RWPE2 (cell line): Measurements from ENCODE around the gene AS3MT.
A peak's percentile ranks its signal among the peaks of the same experiment; 100 is the strongest.

Experiments
- ATAC-seq: fragments of 200-7000 bp; cut with Tn5 transposase; 3 replicates; pipeline ENCODE4 v1.9.1; 2021; ENCODE audit warnings: low read depth
- DNase-seq: peaks from one replicate; pipeline ENCODE4 v3.0.0-alpha.2; 2020; ENCODE audit warnings: low spot score
- H3K27ac ChIP-seq: fragments of 450-650 bp; 2 replicates; pipeline ENCODE4 v1.5.1; 2017; ENCODE audit warnings: mild to moderate bottlenecking; ENCODE audit not compliant: poor library complexity, severe bottlenecking
- H3K27me3 ChIP-seq: fragments of 250-450 bp; sonication (Bioruptor Pico); 2 replicates; pipeline ENCODE4 v1.5.1; 2021; ENCODE audit warnings: mild to moderate bottlenecking, moderate library complexity; ENCODE audit not compliant: insufficient read depth, poor library complexity, severe bottlenecking
- H3K36me3 ChIP-seq: fragments of 250-450 bp; sonication (Bioruptor Pico); 2 replicates; pipeline ENCODE4 v1.5.1; 2020; ENCODE audit warnings: low read depth, mild to moderate bottlenecking, moderate library complexity
- H3K4me1 ChIP-seq: fragments of 250-450 bp; sonication (Bioruptor Pico); 2 replicates; pipeline ENCODE4 v1.5.1; 2021; ENCODE audit warnings: mild to moderate bottlenecking, moderate library complexity; ENCODE audit not compliant: insufficient read depth, poor library complexity, severe bottlenecking
- H3K4me3 ChIP-seq: fragments of 250-450 bp; sonication (Bioruptor Pico); 2 replicates; pipeline ENCODE4 v1.5.1; 2021; ENCODE audit warnings: mild to moderate bottlenecking, moderate library complexity; ENCODE audit not compliant: severe bottlenecking
- H3K9me3 ChIP-seq: fragments of 250-450 bp; sonication (Bioruptor Pico); 2 replicates; pipeline ENCODE4 v1.5.1; 2021; ENCODE audit warnings: mild to moderate bottlenecking, moderate library complexity; ENCODE audit not compliant: severe bottlenecking
- TF ChIP-seq, protein P1 (sequence below): fragments of 450-650 bp; IDR thresholded peaks from one replicate; pipeline ENCODE4 v1.5.1; 2017; ENCODE audit warnings: mild to moderate bottlenecking, moderate library complexity; ENCODE audit not compliant: poor library complexity, severe bottlenecking

Gene AS3MT

DNA sequence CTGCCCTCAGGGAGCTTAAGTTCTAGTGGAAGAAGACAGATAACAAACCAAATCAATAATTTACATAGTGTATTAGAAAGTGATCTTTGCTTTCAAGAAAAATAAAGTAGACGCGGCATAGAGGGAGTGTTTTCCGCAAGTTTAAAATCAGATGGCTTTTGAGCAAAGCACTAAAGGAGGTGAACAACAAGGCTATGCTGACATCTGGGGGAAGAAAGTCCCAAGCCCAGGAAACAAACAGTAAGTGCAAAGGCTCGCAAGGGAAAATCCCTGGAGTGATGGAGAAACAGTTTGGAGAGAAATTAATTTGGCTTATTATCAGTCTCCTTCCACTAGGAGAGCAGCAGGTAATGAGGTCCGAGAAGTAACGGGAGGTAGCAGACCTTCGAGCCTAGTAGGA, 46.9 kb downstream of the AS3MT start:
- ATAC-seq (no peak), DNase-seq (no peak)
- Histone ChIP-seq H3K27ac (no peak overlapping the region), H3K9me3 (no peaks in the 10 kb centered on the region), H3K36me3 (no peaks in the 10 kb centered on the region), H3K4me1 (peaks cover 5% of the 10 kb centered on the region), H3K27me3 (no peaks in the 10 kb centered on the region), H3K4me3 (no peak overlapping the region)
- TF ChIP-seq, protein P1, sequence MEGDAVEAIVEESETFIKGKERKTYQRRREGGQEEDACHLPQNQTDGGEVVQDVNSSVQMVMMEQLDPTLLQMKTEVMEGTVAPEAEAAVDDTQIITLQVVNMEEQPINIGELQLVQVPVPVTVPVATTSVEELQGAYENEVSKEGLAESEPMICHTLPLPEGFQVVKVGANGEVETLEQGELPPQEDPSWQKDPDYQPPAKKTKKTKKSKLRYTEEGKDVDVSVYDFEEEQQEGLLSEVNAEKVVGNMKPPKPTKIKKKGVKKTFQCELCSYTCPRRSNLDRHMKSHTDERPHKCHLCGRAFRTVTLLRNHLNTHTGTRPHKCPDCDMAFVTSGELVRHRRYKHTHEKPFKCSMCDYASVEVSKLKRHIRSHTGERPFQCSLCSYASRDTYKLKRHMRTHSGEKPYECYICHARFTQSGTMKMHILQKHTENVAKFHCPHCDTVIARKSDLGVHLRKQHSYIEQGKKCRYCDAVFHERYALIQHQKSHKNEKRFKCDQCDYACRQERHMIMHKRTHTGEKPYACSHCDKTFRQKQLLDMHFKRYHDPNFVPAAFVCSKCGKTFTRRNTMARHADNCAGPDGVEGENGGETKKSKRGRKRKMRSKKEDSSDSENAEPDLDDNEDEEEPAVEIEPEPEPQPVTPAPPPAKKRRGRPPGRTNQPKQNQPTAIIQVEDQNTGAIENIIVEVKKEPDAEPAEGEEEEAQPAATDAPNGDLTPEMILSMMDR = no peak

DNA sequence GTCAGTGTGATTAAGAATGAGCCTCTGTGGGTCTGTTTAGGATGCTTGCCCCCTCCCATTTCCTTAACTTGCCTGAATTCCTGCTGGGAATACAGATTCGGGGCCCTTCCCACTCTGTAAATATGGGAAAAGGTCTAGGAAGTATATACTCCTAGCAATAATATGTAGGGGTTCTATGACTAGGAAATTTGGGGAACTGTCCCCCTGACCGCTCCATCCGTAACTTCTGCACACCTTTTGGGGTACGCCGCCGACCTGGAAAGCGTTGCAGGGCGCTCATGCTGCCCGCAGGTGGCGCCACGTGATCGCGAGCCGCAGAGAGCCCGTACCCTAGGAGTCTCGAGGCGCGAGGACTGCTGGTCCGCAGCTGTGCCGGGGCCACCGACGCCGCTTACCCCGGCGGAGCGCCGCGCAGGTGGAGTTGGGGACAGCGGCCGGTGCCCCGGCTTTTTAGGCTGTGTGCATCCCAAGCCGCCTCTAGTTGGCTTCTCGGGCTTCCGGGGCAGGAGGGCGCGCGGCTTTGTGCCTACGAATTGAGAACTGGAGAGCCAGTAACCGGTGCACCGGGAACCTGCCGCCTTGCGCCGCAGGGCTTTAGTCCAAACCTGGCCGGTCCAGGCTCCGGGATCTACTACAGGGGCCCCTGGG, 48.2 kb downstream of the AS3MT start:
- H3K27ac ChIP-seq = no peak overlapping the region
- DNase-seq (peak; percentile 78), ATAC-seq (peak; percentile 54)
- H3K9me3 ChIP-seq = no peaks in the 10 kb centered on the region
- H3K27me3 ChIP-seq = no peaks in the 10 kb centered on the region
- peaks cover 5% of the 10 kb centered on the region for H3K4me1 ChIP-seq
- no peaks in the 10 kb centered on the region for H3K36me3 ChIP-seq
- H3K4me3 ChIP-seq = peak overlapping the region; percentile 63
- TF ChIP-seq, protein P1 = peak; percentile 98

DNA sequence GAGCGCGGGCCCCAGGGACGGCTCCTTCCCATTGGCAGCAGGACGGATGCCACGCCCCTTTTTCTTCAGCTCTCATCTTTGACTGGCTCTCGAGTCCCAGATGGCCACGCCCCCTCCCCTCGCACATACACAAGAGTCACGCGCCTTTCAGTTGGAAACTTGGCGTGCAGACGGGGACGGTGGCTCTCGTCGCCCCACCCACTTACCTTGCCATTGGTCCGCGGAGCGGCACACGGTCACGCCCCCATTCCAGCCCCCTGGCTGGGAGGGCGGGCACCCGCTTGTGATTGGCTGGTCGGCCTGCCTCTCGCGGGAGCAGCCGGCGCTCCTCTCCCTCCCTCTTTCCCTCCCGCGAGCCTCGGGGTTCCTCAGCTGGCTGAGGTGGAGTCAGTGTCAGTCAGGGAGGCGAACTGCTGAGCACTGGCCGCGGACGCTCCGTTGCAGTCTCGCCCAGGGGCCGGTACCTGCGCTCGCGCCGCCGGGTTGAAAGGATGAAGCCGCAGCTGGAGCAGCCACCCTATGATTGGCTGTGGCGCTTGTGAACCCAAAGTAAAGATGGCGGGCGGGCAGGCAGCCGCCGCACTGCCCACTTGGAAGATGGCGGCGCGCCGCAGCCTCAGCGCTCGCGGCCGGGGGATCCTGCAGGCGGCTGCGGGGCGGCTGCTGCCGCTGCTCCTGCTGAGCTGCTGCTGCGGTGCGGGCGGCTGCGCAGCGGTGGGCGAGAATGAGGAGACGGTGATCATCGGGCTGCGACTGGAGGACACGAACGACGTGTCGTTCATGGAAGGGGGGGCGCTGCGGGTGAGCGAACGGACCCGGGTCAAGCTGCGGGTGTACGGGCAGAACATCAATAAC, 48.9 kb downstream of the AS3MT start, which contains the start of gene CNNM2:
CNNM2 (plus strand) TSS at position 333 of the 855 bp plus-strand sequence; CDS start at position 520, 187 bp downstream.
- Histone ChIP-seq H3K4me1 (peaks cover 5% of the 10 kb centered on the region), H3K4me3 (peak within 1 kb of the TSS; percentile 63), H3K27me3 (no peaks in the 10 kb centered on the region), H3K27ac (no peak within 1 kb of the TSS), H3K36me3 (no peaks in the 10 kb centered on the region), H3K9me3 (no peaks in the 10 kb centered on the region)
- peak; percentile 100 for DNase-seq
- peak; percentile 89 for ATAC-seq
- TF ChIP-seq, protein P1 = no peak

DNA sequence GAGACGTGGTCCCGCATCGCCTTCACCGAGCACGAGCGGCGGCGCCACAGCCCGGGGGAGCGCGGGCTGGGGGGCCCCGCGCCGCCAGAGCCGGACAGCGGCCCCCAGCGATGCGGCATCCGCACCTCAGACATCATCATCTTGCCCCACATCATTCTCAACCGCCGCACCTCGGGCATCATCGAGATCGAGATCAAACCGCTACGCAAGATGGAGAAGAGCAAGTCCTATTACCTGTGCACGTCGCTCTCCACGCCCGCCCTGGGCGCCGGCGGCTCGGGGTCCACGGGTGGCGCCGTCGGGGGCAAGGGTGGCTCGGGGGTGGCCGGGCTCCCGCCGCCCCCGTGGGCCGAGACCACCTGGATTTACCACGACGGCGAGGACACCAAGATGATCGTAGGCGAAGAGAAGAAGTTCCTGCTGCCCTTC, 49.6 kb downstream of the AS3MT start:
- no peak for ATAC-seq
- Histone ChIP-seq H3K4me3 (peak overlapping the region; percentile 63), H3K36me3 (no peaks in the 10 kb centered on the region), H3K4me1 (peaks cover 5% of the 10 kb centered on the region), H3K27ac (no peak overlapping the region), H3K27me3 (no peaks in the 10 kb centered on the region), H3K9me3 (no peaks in the 10 kb centered on the region)
- TF ChIP-seq, protein P1 = no peak
- no peak for DNase-seq
